ENCODE results near the gene TXN2.
"Not testable (repeated sequence)": the region's sequence is repeated elsewhere in the genome, so short reads cannot be mapped to it uniquely, and the experiment has no call there.

The TXN2 gene

GRCh38 chr22:36460202-36460601 is 21.2 kb downstream of the TXN2 start:
- no peak for TF ChIP-seq POU2F2 (IDR thresholded peaks at IDR 0.05; ENCODE audit: low read depth, low read length)
- TF ChIP-seq POLR2A (IDR thresholded peaks at IDR 0.05; ENCODE audit: low read depth, low read length) = no peak
- TF ChIP-seq PAX5 (IDR thresholded peaks at IDR 0.05; ENCODE audit: insufficient read depth, low read length, severe bottlenecking) = no peak
- TF ChIP-seq POLR2AphosphoS5 (IDR thresholded peaks at IDR 0.05; ENCODE audit: low read depth, low read length) = no peak
- TF ChIP-seq TAF1 (IDR thresholded peaks at IDR 0.05; ENCODE audit: low read depth, low read length) = no peak
- no peak for TF ChIP-seq SPI1 (IDR thresholded peaks at IDR 0.05; ENCODE audit: low read depth, low read length)
- DNase-seq (ENCODE audit: insufficient read length, low spot score) = no peak
- no peak for FAIRE-seq

- FAIRE-seq (no peak), DNase-seq (ENCODE audit: insufficient read length, low spot score) (no peak)
- TF ChIP-seq POLR2AphosphoS5 (IDR thresholded peaks at IDR 0.05; ENCODE audit: low read depth, low read length) (no peak), PAX5 (IDR thresholded peaks at IDR 0.05; ENCODE audit: insufficient read depth, low read length, severe bottlenecking) (no peak), POLR2A (IDR thresholded peaks at IDR 0.05; ENCODE audit: low read depth, low read length) (no peak), SPI1 (IDR thresholded peaks at IDR 0.05; ENCODE audit: low read depth, low read length) (0 out of 2 replicates have a peak, but pooled peaks have one; percentile 3), TAF1 (IDR thresholded peaks at IDR 0.05; ENCODE audit: low read depth, low read length) (no peak), POU2F2 (IDR thresholded peaks at IDR 0.05; ENCODE audit: low read depth, low read length) (no peak)
These were observed 23.6 kb downstream of the TXN2 start for GRCh38 chr22:36457688-36458450.

GRCh38 chr22:36456464-36456845 is 25.0 kb downstream of the TXN2 start:
- no peak for TF ChIP-seq TAF1 (IDR thresholded peaks at IDR 0.05; ENCODE audit: low read depth, low read length)
- no peak for TF ChIP-seq PAX5 (IDR thresholded peaks at IDR 0.05; ENCODE audit: insufficient read depth, low read length, severe bottlenecking)
- no peak for TF ChIP-seq POLR2A (IDR thresholded peaks at IDR 0.05; ENCODE audit: low read depth, low read length)
- TF ChIP-seq POU2F2 (IDR thresholded peaks at IDR 0.05; ENCODE audit: low read depth, low read length) = no peak
- TF ChIP-seq SPI1 (IDR thresholded peaks at IDR 0.05; ENCODE audit: low read depth, low read length) = no peak
- no peak for TF ChIP-seq POLR2AphosphoS5 (IDR thresholded peaks at IDR 0.05; ENCODE audit: low read depth, low read length)
- DNase-seq (ENCODE audit: insufficient read length, low spot score) (no peak), FAIRE-seq (no peak)

GRCh38 chr22:36455571-36456463 is 25.6 kb downstream of the TXN2 start:
- FAIRE-seq (peak; percentile 38), DNase-seq (ENCODE audit: insufficient read length, low spot score) (no peak)
- TF ChIP-seq PAX5 (IDR thresholded peaks at IDR 0.05; ENCODE audit: insufficient read depth, low read length, severe bottlenecking) (no peak), POLR2A (IDR thresholded peaks at IDR 0.05; ENCODE audit: low read depth, low read length) (no peak), SPI1 (IDR thresholded peaks at IDR 0.05; ENCODE audit: low read depth, low read length) (no peak), POLR2AphosphoS5 (IDR thresholded peaks at IDR 0.05; ENCODE audit: low read depth, low read length) (no peak), POU2F2 (IDR thresholded peaks at IDR 0.05; ENCODE audit: low read depth, low read length) (no peak), TAF1 (IDR thresholded peaks at IDR 0.05; ENCODE audit: low read depth, low read length) (no peak)

- FAIRE-seq = peak; percentile 96
- TF ChIP-seq POU2F2 (IDR thresholded peaks at IDR 0.05; ENCODE audit: low read depth, low read length) (no peak), POLR2A (IDR thresholded peaks at IDR 0.05; ENCODE audit: low read depth, low read length) (peak; percentile 27; the same call in 1 of the 2 replicates), TAF1 (IDR thresholded peaks at IDR 0.05; ENCODE audit: low read depth, low read length) (peak; percentile 48; the same call in 1 of the 2 replicates), POLR2AphosphoS5 (IDR thresholded peaks at IDR 0.05; ENCODE audit: low read depth, low read length) (peak; percentile 50; the same call in 1 of the 2 replicates), SPI1 (IDR thresholded peaks at IDR 0.05; ENCODE audit: low read depth, low read length) (no peak), PAX5 (IDR thresholded peaks at IDR 0.05; ENCODE audit: insufficient read depth, low read length, severe bottlenecking) (peak; percentile 96)
- DNase-seq (ENCODE audit: insufficient read length, low spot score) = peak; percentile 86
These were observed 26.4 kb downstream of the TXN2 start for GRCh38 chr22:36454916-36455570.

- TF ChIP-seq SPI1 (IDR thresholded peaks at IDR 0.05; ENCODE audit: low read depth, low read length) (no peak), POLR2AphosphoS5 (IDR thresholded peaks at IDR 0.05; ENCODE audit: low read depth, low read length) (no peak), POU2F2 (IDR thresholded peaks at IDR 0.05; ENCODE audit: low read depth, low read length) (no peak), POLR2A (IDR thresholded peaks at IDR 0.05; ENCODE audit: low read depth, low read length) (no peak)
- no peak for FAIRE-seq
- no peak for DNase-seq (ENCODE audit: insufficient read length, low spot score)
These were observed 27.5 kb downstream of the TXN2 start for GRCh38 chr22:36453855-36454378.

GRCh38 chr22:36452978-36453607 is 28.3 kb downstream of the TXN2 start:
- not testable (repeated sequence) for DNase-seq (ENCODE audit: insufficient read length, low spot score); FAIRE-seq
- peak; percentile 84 for TF ChIP-seq SPI1 (IDR thresholded peaks at IDR 0.05; ENCODE audit: low read depth, low read length)

- no peak for FAIRE-seq
- TF ChIP-seq POU2F2 (IDR thresholded peaks at IDR 0.05; ENCODE audit: low read depth, low read length) (no peak), TAF1 (IDR thresholded peaks at IDR 0.05; ENCODE audit: low read depth, low read length) (no peak), PAX5 (IDR thresholded peaks at IDR 0.05; ENCODE audit: insufficient read depth, low read length, severe bottlenecking) (no peak), POLR2AphosphoS5 (IDR thresholded peaks at IDR 0.05; ENCODE audit: low read depth, low read length) (no peak), SPI1 (IDR thresholded peaks at IDR 0.05; ENCODE audit: low read depth, low read length) (no peak), POLR2A (IDR thresholded peaks at IDR 0.05; ENCODE audit: low read depth, low read length) (no peak)
These were observed 29.0 kb downstream of the TXN2 start for GRCh38 chr22:36452250-36452977.

GRCh38 chr22:36450923-36451322 is 30.5 kb downstream of the TXN2 start:
- not testable (repeated sequence) for DNase-seq (ENCODE audit: insufficient read length, low spot score); FAIRE-seq

More at GRCh38 chr22:36452250-36452977, 29.0 kb downstream of the TXN2 start:
- no peak for DNase-seq (ENCODE audit: insufficient read length, low spot score)
